Erythroblast (primary cell): ENCODE measurements around the gene CALHM4.

Source experiments
- GATA1 ChIP-seq: IDR thresholded peaks from 2 replicates; pipeline ENCODE4 v1.6.1; 2011; ENCODE audit warnings: low read depth, mild to moderate bottlenecking, control low read depth, low read length, moderate library complexity
- POLR2A ChIP-seq: IDR thresholded peaks from 2 replicates; pipeline ENCODE4 v1.6.1; 2011; ENCODE audit warnings: mild to moderate bottlenecking, low read length

DNA sequence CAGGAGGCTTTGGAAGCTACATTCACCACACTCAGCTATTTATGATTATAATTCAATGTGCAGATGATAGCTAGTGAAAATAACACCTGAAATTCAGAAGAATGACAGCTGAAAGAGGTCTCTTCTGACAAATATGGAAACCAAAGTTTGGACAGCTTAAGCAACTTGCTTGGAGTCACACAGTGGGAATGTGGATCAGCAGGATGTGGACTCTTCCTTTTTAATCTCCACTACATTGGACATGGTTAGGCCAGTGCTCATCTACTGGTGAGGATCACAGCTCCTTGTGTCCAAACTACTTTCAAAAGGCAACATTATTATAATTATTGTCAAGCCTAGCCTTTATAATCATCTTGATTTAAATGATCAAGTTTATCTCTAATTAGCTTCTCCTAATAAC is 18.4 kb upstream of the CALHM4 start:
- TF ChIP-seq POLR2A (no peak), GATA1 (no peak)
